RPMI7951 (cell line): ENCODE measurements around the gene SGO2. TPM values are rescaled to one million over a fixed set of nuclear protein-coding genes. Genes with fewer than 3 reads are reported as not detected.

ENCODE experiments used
- DNase-seq: peaks from one replicate; pipeline ENCODE4 v3.0.0-alpha.2; 2012; ENCODE audit warnings: low read depth
- total RNA-seq: library from RNA; depleted of rRNA; stranded (reverse); fragments of >200 nt; shearing (Covaris generic); gene quantifications from 2 replicates; pipeline ENCODE4 v1.2.3, GENCODE V29; 2014; rRNA removed

SGO2 gene
- total RNA-seq, result 47.7 and 54.7 TPM in 2 replicates

GRCh38 chr2:200525882-200526651, at the start of gene SGO2:
TSS of gene SGO2 (plus strand) at chr2:200526207. CDS start at chr2:200532976, 6,769 bp downstream.
- peak; percentile 97 for DNase-seq

GRCh38 chr2:200476836-200477235, 49.2 kb upstream of the SGO2 start:
- no peak for DNase-seq

- no peak for DNase-seq
Measured at GRCh38 chr2:200477667-200478131, 48.3 kb upstream of the SGO2 start.

- no peak for DNase-seq
Measured at GRCh38 chr2:200479692-200480265, 46.2 kb upstream of the SGO2 start.

- DNase-seq, result no peak
Measured at GRCh38 chr2:200482194-200482593, 43.8 kb upstream of the SGO2 start.

- DNase-seq, result peak; percentile 13
Measured at GRCh38 chr2:200483729-200484198, 42.2 kb upstream of the SGO2 start.

- no peak for DNase-seq
Measured at GRCh38 chr2:200484934-200485333, 41.1 kb upstream of the SGO2 start.

- DNase-seq, result no peak
Measured at GRCh38 chr2:200486529-200486928, 39.5 kb upstream of the SGO2 start.

GRCh38 chr2:200488169-200488568, 37.8 kb upstream of the SGO2 start:
- DNase-seq, result no peak

- no peak for DNase-seq
Measured at GRCh38 chr2:200490001-200490400, 36.0 kb upstream of the SGO2 start.

- no peak for DNase-seq
Measured at GRCh38 chr2:200492656-200493055, 33.4 kb upstream of the SGO2 start.

- no peak for DNase-seq
Measured at GRCh38 chr2:200494048-200494447, 32.0 kb upstream of the SGO2 start.

- DNase-seq, result no peak
Measured at GRCh38 chr2:200496696-200497095, 29.3 kb upstream of the SGO2 start.

- no peak for DNase-seq
Measured at GRCh38 chr2:200498402-200499162, 27.4 kb upstream of the SGO2 start.

GRCh38 chr2:200502196-200502595, 23.8 kb upstream of the SGO2 start:
- DNase-seq, result no peak

- DNase-seq, result no peak
Measured at GRCh38 chr2:200506679-200507078, 19.3 kb upstream of the SGO2 start.

GRCh38 chr2:200507179-200507578, 18.8 kb upstream of the SGO2 start:
- DNase-seq, result no peak

- DNase-seq, result peak; percentile 10
Measured at GRCh38 chr2:200509235-200509611, 16.8 kb upstream of the SGO2 start.

- DNase-seq, result peak; percentile 88
Measured at GRCh38 chr2:200509612-200510433, 16.2 kb upstream of the SGO2 start, which contains the start of gene KCTD18. TSS of gene KCTD18 (minus strand) at chr2:200510068. CDS start at chr2:200507016, 3,052 bp downstream.

GRCh38 chr2:200515155-200515554, 10.9 kb upstream of the SGO2 start:
- no peak for DNase-seq

GRCh38 chr2:200523158-200523557, 2.8 kb upstream of the SGO2 start:
- no peak for DNase-seq
